Endometrial microvascular endothelial cells (primary cell): ENCODE results near the gene FTCD. TPM values are rescaled to one million over a fixed set of nuclear protein-coding genes. Genes with fewer than 3 reads are reported as not detected.
"Not testable (repeated sequence)": the region's sequence is repeated elsewhere in the genome, so short reads cannot be mapped to it uniquely, and the experiment has no call there.

Experiments used
- in situ Hi-C: cut with HindIII; loops from 2 replicates; pipeline ENCODE4 v1.10.0; 2017; ENCODE audit warnings: low sequenced_read_pairs, low pct_unique_long_range_greater_than_20kb; ENCODE audit errors: inconsistent ontology term
- total RNA-seq: library from RNA; depleted of rRNA; stranded (reverse); fragments of >200 nt; gene quantifications from one replicate; pipeline ENCODE4 v1.2.3, GENCODE V29; 2015; ENCODE audit errors: inconsistent ontology term

The FTCD gene
- total RNA-seq, 1 donor from 2014 or later: not detected

GRCh38 chr21:46189213-46189958 is 34.0 kb upstream of the FTCD start:
- in situ Hi-C loops: no loop called here

DNA sequence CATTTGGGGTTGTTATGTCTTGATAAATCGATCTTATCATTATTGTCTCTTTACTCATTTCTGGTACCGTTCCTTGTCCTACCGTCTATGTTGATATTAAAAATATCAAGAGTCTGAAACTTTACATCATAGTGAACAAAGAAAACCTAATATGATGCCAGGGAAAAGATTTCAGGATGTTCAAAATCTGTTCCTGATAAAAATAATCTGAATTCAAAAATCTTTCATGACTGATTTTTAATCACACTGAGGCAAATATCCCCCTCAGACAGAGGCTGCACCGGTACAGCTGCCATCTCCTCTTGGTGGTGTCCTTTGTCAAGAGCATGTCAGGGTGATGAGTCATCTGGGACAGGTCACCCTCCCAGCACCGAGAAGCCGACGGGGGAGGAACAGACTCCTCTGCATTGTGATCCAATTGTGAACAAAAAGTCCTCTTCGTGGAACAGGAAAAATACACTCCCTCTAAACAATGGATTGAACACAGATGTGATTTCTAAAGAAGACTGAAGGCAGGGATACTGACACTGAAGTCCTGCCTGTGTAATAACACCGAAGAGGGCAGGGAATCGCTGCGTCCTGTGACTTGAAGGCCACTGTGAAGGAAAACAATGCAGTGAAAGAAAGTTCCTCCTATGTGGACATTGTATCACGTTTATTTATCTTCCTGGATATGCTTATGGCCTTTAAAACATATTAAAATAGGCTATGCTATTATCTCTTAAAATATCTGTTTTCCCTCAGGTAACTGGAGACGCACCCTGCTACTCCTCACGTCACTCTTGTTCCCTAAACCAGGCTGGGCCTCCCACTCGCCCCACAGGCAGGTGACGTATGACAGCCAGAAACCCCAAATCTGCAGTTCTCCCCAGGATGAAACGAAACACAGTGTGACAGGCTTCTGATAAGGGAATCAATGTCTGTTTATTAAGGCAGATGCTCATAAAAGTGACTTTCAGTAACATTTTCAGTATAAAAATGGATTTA is 33.1 kb upstream of the FTCD start:
- in situ Hi-C loops: no loop called here

GRCh38 chr21:46187814-46188213 is 32.4 kb upstream of the FTCD start:
- in situ Hi-C loops: no loop called here

DNA sequence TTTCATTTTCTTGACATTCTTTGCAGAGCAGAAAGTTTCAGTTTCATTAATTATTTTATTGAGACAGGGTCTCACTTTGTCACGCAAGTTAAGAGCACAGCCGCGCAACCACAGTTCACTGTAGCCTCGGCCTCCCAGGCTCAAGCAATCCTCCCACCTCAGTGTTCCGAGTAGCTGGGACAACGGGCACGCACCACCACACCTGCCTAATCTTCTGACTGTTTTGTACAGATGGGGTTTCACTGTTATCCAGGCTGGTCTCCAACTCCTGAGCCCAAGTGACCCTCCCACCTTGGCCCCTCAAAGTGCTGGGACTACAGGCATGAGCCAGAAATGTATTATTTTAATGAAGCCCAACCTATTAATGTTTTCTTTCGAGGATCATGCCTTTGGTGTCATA is 31.9 kb upstream of the FTCD start:
- in situ Hi-C loops: no loop called here

GRCh38 chr21:46185716-46186115 is 30.3 kb upstream of the FTCD start:
- in situ Hi-C loops: no loop called here

- in situ Hi-C loops: no loop called here
Observed at GRCh38 chr21:46184625-46185555, 29.5 kb upstream of the FTCD start.

DNA sequence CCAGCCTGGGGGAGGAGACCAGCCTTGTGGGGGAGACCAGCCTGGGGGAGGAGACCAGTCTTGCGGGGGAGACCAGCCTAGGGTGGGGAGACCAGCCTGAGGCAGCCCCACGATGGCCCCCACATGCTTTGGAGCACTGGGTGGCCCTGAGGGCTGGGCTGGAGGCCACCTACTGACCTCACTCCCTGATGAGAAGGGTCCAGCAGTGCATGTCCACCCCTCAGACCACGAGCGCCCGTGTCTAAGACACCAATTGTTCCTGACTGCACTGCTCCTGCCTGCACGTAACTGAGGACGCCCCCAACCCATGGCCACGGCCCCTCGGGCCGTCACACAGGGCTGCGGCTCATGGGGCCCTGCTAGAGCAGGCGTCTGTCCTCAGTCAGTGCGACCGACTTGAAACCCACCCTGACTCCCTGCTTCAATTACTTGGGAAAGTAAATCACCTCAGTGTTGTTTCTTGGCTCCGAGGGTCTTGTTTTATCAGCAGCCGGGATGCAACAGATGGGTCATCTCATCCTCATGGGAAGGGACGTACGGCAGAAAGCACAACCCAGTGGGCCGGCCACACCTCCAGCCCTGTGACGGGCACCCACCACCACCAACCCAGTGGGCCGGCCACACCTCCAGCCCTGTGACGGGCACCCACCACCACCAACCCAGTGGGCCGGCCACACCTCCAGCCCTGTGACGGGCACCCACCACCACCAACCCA is 28.7 kb upstream of the FTCD start, which contains the start of gene SPATC1L:
SPATC1L (minus strand) TSS at position 550 of the 715 bp plus-strand sequence. CDS start 1,643 bp downstream, outside the sequence.
- in situ Hi-C loops: no loop called here

GRCh38 chr21:46183337-46183909 is 28.0 kb upstream of the FTCD start:
- in situ Hi-C loops: not testable (repeated sequence)

GRCh38 chr21:46182548-46183336 is 27.4 kb upstream of the FTCD start:
- in situ Hi-C loops: no loop called here

GRCh38 chr21:46181953-46182547 is 26.7 kb upstream of the FTCD start:
- in situ Hi-C loops: no loop called here

DNA sequence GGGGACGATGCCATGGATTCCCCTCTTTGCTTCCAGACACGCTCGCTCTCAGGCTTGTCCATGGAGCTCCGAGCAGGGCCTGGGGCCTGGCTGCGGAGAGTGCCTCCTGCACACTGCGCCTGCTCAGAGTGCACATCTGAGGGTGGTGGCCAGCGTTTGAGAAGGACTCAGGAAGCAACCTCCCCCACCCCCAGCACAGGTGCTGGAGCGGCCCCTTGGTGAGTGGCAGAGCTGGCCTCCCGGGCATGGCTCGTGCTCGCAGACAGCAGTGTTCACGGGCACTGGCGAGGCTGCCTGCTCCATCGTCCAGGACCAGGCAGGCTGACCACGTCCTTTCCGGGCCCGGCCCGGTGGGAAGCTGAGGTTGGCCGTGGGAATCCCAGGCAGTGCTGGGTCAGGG is 26.1 kb upstream of the FTCD start:
- in situ Hi-C loops: no loop called here

GRCh38 chr21:46180778-46181391 is 25.5 kb upstream of the FTCD start:
- in situ Hi-C loops: no loop called here

DNA sequence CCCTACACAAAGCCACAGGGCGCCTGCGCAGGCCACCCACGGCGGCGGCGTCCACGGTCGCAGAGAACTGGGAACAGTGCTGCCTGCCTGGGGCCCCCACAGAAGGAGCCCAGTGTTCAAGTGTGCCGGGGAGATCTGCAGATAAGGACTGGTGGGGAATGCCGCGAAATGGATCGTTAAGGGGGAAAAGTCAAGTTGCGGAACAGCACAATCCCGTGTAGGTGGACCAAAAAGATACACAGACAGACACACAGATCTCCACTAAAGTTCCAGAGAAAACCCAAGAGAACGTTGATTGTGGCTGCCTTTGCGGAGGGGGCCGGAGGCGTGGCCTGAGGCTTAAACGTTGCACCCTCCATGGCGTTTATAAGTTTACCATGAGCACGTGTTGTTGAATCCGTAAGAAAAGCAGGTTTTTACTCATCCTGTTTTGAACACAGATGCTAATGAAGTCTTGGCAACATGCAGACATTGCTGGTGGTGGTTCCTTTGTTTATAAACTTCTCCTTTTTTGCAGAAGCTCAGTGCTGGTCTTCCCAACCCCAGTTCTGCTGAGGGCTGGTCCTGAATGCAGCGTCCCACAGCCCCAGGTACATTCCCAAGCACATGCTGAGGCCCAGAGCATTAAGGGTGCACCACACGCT is 24.8 kb upstream of the FTCD start:
- in situ Hi-C loops: no loop called here

GRCh38 chr21:46179708-46180078 is 24.3 kb upstream of the FTCD start:
- in situ Hi-C loops: no loop called here

DNA sequence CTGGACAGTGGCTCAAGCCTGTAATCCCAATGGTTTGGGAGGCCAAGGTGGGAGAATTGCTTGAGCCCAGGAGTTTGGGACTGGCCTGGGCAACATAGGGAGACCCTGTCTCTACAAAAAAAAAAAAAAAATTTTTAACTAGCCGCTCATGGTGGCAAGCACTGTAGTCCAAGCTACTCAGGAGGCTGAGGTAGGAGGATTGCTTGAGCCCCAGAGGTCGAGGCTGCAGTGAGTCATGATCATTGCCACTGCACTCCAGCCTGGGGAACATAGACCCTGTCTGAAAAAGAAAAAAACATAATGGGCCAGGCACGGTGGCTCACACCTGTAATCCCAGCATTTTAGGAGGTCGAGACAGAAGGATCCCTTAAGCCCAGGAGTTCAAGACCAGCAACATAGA is 23.6 kb upstream of the FTCD start:
- in situ Hi-C loops: no loop called here
